Calu3 (cell line): ENCODE data around the gene APP. TPM values are rescaled to one million over a fixed set of nuclear protein-coding genes. Genes with fewer than 3 reads are reported as not detected.
"Not testable (repeated sequence)": the region's sequence is repeated elsewhere in the genome, so short reads cannot be mapped to it uniquely, and the experiment has no call there.

Experiments
- BruUV-seq: library from RNA; stranded (reverse); fragments of 400-500 nt; replicated peaks from 2 replicates; lab custom pipeline; 2021; lab: Mats Ljungman, UMichigan
- CTCF ChIA-PET: fragments of 300-600 bp; sonication (Branson Sonifier 250); formaldehyde crosslinking; loops from one replicate; lab custom pipeline; 2022; ENCODE audit warnings: antibody characterized with exemption; lab: Charles Lee
- DNase-seq: peaks from one replicate; pipeline ENCODE4 v3.0.0; 2022
- H3K27ac Mint-ChIP-seq: one replicate; pipeline ENCODE4 v1.8.0; 2022; ENCODE audit warnings: mixed read lengths; ENCODE audit not compliant: unreplicated experiment
- H3K27me3 Mint-ChIP-seq: one replicate; pipeline ENCODE4 v1.8.0; 2022; ENCODE audit warnings: mixed read lengths; ENCODE audit not compliant: unreplicated experiment
- H3K36me3 Mint-ChIP-seq: one replicate; pipeline ENCODE4 v1.8.0; 2022; ENCODE audit warnings: mild to moderate bottlenecking, moderate library complexity, mixed read lengths; ENCODE audit not compliant: insufficient read depth, unreplicated experiment
- H3K4me1 Mint-ChIP-seq: one replicate; pipeline ENCODE4 v1.8.0; 2022; ENCODE audit warnings: mild to moderate bottlenecking, low read depth, mixed read lengths; ENCODE audit not compliant: unreplicated experiment
- H3K4me3 Mint-ChIP-seq: one replicate; pipeline ENCODE4 v1.8.0; 2022; ENCODE audit warnings: mild to moderate bottlenecking, low read depth, moderate library complexity, mixed read lengths; ENCODE audit not compliant: unreplicated experiment
- H3K9me3 Mint-ChIP-seq: one replicate; pipeline ENCODE4 v1.8.0; 2022; ENCODE audit warnings: low read depth, mixed read lengths; ENCODE audit not compliant: unreplicated experiment
- intact Hi-C: fragments of 100-400 bp; cut with micrococcal nuclease; formaldehyde crosslinking; loops from one replicate; pipeline ENCODE4 v1.10.0; 2022; ENCODE audit not compliant: unreplicated experiment
- total RNA-seq: library from RNA; stranded (reverse); gene quantifications from 2 replicates; pipeline ENCODE4 v1.2.3, GENCODE V29; 2022
- TF ChIP-seq, protein P1 (sequence below): fragments of 200-600 bp; IDR thresholded peaks from one replicate; pipeline ENCODE4 v1.8.0; 2022; ENCODE audit warnings: antibody characterized with exemption; ENCODE audit not compliant: unreplicated experiment

The APP gene
- total RNA-seq, 1 experiment from 2014 or later, result 566 TPM

DNA sequence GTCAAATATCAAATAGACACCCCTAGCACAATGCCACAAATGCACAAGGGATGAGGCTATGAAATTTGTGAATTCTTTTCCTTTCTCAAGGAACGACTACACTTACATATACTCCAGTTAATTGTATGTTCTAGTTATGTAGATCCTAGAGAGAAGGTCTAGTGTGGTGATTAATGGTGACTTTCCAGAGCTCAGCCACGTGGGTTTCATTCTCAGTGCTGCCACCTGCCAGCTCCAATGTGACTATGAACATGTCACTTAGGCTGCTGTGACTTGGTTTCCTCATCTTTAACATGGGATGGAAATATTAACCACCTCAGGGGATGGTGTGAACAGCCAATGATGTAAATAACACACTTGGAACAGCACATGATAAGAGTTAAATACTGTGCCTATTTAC lies 138.3 kb downstream of the APP start:
- H3K36me3 Mint-ChIP-seq, result peaks cover 26% of the 10 kb centered on the region
- TF ChIP-seq, protein P1, sequence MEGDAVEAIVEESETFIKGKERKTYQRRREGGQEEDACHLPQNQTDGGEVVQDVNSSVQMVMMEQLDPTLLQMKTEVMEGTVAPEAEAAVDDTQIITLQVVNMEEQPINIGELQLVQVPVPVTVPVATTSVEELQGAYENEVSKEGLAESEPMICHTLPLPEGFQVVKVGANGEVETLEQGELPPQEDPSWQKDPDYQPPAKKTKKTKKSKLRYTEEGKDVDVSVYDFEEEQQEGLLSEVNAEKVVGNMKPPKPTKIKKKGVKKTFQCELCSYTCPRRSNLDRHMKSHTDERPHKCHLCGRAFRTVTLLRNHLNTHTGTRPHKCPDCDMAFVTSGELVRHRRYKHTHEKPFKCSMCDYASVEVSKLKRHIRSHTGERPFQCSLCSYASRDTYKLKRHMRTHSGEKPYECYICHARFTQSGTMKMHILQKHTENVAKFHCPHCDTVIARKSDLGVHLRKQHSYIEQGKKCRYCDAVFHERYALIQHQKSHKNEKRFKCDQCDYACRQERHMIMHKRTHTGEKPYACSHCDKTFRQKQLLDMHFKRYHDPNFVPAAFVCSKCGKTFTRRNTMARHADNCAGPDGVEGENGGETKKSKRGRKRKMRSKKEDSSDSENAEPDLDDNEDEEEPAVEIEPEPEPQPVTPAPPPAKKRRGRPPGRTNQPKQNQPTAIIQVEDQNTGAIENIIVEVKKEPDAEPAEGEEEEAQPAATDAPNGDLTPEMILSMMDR, result no peak
- H3K27ac Mint-ChIP-seq, result no peak overlapping the region
- H3K27me3 Mint-ChIP-seq, result no peaks in the 10 kb centered on the region
- BruUV-seq, result no TSS peak
- H3K4me3 Mint-ChIP-seq, result no peak overlapping the region
- no peak for DNase-seq
- H3K4me1 Mint-ChIP-seq, result peaks cover 38% of the 10 kb centered on the region
- CTCF ChIA-PET, result no interaction called here
- intact Hi-C loops, result no loop called here
- no peaks in the 10 kb centered on the region for H3K9me3 Mint-ChIP-seq

DNA sequence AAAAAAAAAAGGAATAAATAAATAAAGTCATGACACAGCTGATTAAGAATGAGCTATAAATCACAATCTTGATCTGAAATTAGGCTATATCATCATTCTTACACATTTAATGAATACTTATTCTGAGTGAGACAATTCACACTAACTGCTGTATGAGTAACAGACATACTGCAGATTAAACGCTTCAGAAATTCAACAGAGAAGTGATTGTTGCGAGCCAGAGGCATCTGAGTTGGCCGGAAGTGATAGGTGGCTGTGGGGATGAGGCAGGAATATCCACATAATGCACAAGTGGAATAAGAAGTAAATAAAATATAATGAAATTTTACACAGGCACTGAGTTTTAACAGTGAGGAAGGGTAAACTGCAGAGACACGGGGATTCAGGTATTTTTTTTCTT lies 142.4 kb downstream of the APP start:
- CTCF ChIA-PET, result no interaction called here
- no TSS peak for BruUV-seq
- H3K36me3 Mint-ChIP-seq, result peaks cover 15% of the 10 kb centered on the region
- no peak for DNase-seq
- no peaks in the 10 kb centered on the region for H3K9me3 Mint-ChIP-seq
- peaks cover 22% of the 10 kb centered on the region for H3K4me1 Mint-ChIP-seq
- no peak overlapping the region for H3K27ac Mint-ChIP-seq
- TF ChIP-seq, protein P1, result no peak
- no peak overlapping the region for H3K4me3 Mint-ChIP-seq
- H3K27me3 Mint-ChIP-seq, result no peaks in the 10 kb centered on the region
- intact Hi-C loops, result no loop called here

DNA sequence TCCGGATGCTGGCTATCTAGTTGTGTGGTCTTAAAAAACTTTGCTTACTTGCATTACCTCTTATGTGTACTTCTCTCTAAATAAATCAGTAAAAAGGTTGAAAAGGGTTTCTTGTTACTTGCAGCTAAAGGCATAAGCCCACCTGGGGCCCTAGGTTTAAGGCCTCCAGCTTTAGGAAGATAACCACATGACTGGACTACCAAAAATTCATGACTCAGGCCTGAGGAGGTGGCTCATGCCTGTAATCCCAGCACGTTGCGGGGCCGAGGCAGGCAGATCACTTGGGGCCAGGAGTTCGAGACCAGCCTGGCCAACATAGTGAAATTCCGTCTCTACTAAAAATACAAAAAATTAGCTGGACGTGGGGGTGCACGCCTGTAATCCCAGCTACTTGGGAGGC lies 142.9 kb downstream of the APP start:
- no TSS peak for BruUV-seq
- Mint-ChIP-seq H3K36me3 (peaks cover 15% of the 10 kb centered on the region), H3K4me3 (no peak overlapping the region), H3K9me3 (no peaks in the 10 kb centered on the region), H3K27me3 (no peaks in the 10 kb centered on the region), H3K4me1 (peaks cover 17% of the 10 kb centered on the region), H3K27ac (no peak overlapping the region)
- TF ChIP-seq, protein P1, result no peak
- intact Hi-C loops, result no loop called here
- no peak for DNase-seq
- CTCF ChIA-PET, result no interaction called here

DNA sequence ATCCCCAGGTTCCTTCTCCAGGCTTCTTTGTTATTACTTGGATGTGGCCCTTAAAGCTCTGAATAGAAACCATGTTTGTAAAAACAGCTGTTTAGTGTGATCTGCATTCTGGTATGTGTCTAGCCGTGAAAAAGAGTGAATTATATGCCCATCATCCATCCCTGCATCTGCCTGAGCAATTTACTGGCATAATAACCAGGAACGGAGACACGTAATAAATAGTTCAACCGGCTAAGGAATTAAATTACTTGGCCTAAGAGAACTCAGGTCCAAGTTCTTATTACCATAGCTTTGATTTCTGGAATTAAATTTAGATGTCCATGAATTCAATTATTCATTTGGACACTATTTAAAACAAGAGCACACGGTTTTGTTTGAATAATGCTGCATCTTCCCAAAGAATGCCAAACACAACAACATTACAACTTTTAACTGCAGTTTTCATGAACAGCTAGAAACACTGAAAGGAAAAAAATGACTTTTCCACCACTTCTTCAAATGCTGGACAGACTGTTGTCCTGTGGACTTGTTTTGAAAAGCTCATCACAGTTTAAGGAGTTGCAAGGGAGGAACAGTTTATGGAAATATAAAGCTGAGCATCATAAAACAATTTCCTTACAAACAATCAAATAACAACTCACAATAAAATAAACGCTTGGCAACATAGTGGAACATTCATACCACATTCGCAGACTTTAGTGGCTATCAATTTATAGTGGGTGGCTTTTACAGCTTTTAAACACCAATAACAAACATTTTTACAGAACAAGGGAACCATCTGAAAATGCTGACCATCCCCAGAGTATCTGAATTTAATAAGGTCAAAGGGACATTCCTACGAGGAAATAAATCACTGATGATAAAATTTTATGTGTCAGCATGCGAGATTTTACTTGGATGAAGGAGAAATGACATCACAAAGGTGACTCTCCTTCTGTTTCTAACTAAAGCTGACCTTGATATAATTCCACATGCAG lies 144.7 kb downstream of the APP start:
- TF ChIP-seq, protein P1, result no peak
- peaks cover 17% of the 10 kb centered on the region for H3K4me1 Mint-ChIP-seq
- intact Hi-C loops, result no loop called here
- H3K4me3 Mint-ChIP-seq, result no peak overlapping the region
- no peak for DNase-seq
- peaks cover 18% of the 10 kb centered on the region for H3K36me3 Mint-ChIP-seq
- H3K9me3 Mint-ChIP-seq, result no peaks in the 10 kb centered on the region
- no TSS peak for BruUV-seq
- no peaks in the 10 kb centered on the region for H3K27me3 Mint-ChIP-seq
- CTCF ChIA-PET, result no interaction called here
- no peak overlapping the region for H3K27ac Mint-ChIP-seq

DNA sequence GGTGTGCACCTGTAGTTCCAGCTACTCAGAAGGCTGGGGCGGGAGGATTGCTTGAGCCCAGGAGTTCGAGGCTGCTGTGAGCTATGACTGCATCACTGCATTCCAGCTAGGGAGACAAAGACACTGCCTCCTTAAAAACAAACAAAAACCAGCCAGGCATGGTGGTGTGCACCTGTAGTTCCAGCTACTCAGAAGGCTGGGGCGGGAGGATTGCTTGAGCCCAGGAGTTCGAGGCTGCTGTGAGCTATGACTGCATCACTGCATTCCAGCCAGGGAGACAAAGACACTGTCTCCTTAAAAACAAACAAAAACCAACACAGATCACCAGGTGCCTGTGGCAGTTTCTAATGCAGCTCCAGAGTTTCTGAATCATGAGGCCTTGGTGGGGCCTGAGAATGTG lies 147.2 kb downstream of the APP start:
- peaks cover 13% of the 10 kb centered on the region for H3K36me3 Mint-ChIP-seq
- H3K9me3 Mint-ChIP-seq, DNase-seq, H3K27ac Mint-ChIP-seq, H3K4me1 Mint-ChIP-seq, BruUV-seq, H3K4me3 Mint-ChIP-seq, intact Hi-C loops, H3K27me3 Mint-ChIP-seq: not testable (repeated sequence)
- CTCF ChIA-PET, result interaction anchor here (0.6 kb wide), 1 partner anchor 11 kb away, joined by 4 read pairs; no protein-coding TSS in a partner anchor

DNA sequence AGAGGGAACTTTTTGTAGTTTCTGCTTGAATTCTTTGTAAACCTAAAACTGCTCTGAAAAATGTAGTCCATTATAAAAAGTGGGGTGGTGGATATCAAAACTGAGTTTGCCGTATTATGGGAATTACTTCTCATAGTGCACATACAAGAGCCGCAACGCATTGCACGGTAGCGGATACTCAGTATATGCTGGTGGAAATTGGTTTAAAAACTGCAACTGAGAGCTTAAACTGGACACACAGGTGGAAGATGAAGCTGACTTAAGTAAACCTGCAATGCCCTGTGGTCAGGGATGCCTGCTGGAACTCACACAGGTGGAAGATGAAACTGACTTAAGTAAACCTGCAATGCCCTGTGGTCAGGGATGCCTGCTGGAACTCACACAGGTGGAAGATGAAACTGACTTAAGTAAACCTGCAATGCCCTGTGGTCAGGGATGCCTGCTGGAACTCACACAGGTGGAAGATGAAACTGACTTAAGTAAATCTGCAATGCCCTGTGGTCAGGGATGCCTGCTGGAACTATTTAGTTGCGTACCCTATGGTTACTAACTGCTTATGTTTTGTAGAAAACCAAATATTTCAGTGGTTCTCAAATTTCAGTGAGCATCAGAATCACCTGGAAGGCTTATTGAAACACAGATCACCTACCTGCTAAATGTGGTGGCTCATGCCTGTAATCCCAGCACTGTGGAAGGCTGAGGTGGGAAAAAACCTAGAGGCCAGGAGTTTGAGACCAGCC lies 147.8 kb downstream of the APP start:
- H3K27ac Mint-ChIP-seq, H3K4me1 Mint-ChIP-seq, H3K36me3 Mint-ChIP-seq, H3K4me3 Mint-ChIP-seq, DNase-seq, intact Hi-C loops, CTCF ChIA-PET, BruUV-seq, H3K27me3 Mint-ChIP-seq, H3K9me3 Mint-ChIP-seq: not testable (repeated sequence)
